Colon (tissue), 2 donors: ENCODE data around the gene PAX3.

ENCODE experiments used
- FAIRE-seq: peaks from 2 replicates; lab custom pipeline; 2012; peaks lifted over from hg19 to GRCh38; lab: Jason Lieb, UNC
- donor health status: control.
- donor health status: control.

Gene PAX3

DNA sequence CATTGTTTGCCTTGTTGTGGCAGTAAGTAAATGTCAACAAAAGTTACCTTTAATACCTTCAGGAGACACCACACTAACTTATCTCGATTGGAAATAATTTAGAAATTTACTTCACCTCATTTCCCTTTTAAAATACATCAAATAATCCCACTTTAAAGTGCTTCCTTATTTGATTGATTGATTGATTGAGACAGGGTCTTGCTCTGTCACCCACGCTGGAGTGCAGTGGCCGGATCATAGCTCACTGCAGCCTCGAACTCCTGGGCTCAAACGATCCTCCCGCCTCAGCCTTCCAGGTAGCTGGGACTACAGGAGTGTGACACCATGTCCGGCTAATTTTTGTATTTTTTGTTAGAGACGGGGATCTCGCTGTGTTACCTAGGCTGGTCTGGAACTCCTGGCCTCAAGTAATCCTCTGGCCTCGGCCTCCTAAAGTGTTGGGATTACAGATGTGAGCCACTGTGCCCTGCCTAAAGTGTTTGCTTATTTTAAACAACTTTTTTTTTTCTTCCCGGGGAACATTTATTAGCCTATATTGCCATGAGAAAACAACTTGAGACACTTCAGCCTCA, 12.0 kb upstream of the PAX3 start:
- FAIRE-seq = no peak

DNA sequence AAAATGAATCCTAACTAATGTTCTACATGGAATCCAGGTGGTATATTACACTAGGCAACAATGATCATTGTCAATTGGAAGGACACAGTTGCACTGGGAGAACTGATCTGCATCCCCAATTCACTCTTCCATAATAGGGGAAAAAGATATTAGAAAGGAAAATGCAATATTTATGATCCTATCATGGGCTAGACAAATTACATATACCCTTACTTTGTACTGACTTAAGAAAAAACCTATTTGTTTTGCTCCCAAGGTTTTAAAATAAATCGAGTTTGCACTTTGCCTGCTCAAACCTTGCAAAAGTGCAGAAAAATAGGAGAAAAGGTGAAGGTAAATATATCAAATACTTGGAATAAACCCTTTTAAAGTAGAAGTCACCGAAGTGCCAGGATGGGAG, 11.0 kb upstream of the PAX3 start:
- FAIRE-seq = no peak

DNA sequence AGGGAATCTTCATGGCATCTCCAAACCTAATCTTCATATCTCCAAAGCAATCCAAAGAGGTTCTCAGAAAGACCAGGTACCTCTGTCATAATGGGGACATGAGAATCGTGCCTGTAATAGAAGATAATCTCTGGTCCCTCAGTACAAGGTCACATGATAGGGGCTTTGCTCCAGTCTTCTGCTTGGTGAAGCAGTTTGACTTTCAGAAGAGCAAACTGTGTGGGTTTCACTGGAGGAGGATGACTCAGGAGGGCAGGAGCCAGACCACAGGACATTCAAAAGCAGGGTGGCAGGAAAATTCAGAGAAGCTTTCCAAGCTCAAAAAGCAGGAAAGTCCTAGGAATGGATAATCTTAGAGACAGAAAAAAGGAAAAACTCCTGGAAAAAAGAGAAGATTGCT, 10.6 kb upstream of the PAX3 start:
- FAIRE-seq = no peak

GRCh38 chr2:222307978-222308730, 9.4 kb upstream of the PAX3 start:
- no peak for FAIRE-seq

- no peak for FAIRE-seq
Observed at GRCh38 chr2:222307143-222307756, 8.5 kb upstream of the PAX3 start.

DNA sequence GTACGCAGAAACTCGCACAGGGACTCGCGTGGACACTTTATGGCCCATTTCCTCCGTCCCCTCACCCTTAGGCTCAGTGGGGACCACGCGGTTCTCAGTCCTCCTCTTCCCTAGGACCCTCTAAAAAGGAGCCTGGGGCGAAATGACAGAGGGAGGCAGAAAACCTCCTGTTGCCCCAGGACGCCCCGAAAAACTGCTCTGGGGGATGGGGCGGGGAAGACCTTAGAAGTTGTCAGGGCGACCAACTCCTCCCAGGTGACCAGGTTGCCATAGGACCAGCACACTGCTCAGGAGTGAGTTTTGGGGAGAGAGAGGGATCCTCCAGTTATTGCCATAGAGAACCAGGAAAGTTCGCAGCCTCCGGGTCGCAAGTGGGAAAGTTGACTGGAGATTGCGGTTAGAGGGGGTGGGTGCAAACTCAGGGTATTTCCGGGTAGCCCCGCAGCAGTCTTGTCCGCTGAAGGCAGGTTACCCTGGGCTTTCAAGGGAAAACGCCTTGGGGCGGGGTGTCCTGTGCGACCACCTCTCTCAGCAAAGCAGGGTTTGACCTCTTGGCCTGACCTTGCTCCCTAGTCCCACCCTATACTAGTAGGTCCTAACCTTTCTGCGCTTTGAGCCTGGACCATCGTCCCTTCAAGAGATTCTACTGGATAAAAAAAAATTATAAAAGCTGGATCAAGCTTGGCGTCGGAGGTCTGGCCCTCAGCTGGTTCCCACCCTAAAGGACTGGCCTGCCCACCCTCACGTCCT, 7.8 kb upstream of the PAX3 start:
- FAIRE-seq = no peak

- FAIRE-seq = no peak
Observed at GRCh38 chr2:222305516-222306392, 7.0 kb upstream of the PAX3 start.

DNA sequence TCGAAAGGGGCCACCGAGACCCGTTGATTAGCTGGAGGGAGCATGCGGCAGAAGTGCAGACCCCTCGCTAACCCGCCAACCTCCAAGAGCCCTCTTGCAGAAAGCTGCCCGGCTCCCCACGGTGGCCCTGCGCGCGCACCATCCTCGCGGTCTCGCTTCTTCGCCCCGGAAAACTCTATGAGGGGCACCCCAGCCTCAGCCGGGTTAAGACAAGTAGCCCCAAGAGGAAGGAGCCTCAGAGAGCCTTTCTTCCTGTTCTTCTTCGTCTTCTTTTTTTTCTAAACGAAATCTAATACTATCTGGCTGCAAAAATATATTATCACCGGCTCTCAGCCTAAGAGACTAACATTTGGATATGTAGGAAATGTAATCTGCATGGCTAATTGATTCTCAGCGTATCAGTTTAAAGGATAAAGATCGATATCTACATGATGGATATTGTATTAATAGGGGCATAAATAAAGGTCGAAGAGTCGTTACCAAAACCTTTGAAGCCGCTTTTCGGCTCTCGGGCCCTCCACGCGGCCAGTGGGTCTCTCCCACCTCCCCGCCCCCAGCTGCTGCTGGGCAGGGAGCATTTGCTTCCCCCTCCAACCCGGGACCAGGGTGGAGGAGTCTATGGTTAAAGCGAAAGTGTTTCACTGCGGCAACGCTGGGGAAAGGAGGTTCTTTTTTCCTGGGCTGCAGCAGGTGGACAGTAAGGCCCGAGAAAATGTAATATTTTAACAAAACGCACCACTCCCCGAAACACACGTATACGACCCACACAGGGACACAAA, 6.1 kb upstream of the PAX3 start:
- FAIRE-seq = no peak

DNA sequence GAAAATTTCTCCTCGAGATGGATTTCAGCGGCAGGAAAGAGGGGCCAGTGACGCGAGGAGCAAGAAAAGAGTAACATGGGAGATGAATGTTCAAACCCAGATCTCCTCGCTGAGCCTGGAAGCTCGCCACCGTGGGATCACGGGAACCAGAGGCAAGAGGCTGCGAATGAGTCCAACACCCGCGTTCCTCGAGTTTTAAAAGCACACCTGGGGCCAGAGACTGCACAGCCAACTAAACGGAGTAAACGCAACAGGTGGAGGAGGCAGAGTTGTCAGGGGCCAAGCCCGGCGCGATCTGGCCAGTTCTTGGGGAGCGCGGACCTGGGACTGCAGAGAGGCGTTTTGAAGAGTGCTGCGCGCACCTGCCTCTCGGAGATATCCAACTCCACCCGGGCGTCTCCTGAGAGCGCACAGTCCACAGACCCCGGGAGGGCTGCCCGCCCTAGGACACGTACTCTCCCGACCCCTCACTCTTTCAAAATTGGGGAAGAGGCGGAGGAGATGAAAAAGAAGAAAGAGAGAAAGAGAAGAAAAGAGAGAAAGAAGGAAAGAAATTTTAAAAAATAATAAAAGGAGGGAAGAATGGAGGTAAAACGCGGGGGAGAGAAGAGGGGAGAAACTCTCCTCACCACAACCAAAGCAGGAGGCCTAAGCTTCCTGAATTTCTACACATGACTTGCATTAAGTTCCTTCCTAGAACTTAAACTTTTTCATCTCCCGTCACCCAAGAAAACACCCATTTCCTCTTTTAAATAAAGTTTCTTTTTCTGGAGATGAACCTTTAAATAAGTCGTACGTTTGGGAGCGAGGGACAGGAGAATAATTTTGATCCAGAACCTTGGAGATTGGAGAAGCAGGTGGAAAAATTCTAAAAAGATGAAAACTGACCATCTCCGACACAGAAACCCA, 5.3 kb upstream of the PAX3 start:
- no peak for FAIRE-seq

- FAIRE-seq = no peak
Observed at GRCh38 chr2:222303045-222303827, 4.4 kb upstream of the PAX3 start.

- FAIRE-seq = no peak
Observed at GRCh38 chr2:222302178-222303018, 3.6 kb upstream of the PAX3 start.

- FAIRE-seq = no peak
Observed at GRCh38 chr2:222301796-222302118, 3.0 kb upstream of the PAX3 start.

GRCh38 chr2:222301053-222301795, 2.4 kb upstream of the PAX3 start:
- no peak for FAIRE-seq

DNA sequence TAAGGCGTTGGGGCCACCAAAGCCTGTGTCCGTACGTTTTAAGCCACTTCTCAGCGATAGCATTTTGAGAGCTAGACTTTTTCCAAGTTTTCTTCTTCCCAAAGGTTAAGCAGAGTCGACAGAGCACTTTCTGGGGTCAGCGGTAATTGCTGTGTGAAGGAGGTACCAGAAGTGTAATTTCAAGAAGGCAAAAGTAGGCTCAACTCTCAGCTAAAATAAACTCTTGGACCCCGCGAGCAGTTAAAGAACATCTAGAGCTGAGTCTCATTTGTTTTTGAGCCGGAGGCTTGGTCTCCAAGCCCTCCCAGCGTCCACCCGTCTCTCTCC, 1.9 kb upstream of the PAX3 start:
- FAIRE-seq = no peak

GRCh38 chr2:222299906-222300725, 1.3 kb upstream of the PAX3 start:
- no peak for FAIRE-seq

DNA sequence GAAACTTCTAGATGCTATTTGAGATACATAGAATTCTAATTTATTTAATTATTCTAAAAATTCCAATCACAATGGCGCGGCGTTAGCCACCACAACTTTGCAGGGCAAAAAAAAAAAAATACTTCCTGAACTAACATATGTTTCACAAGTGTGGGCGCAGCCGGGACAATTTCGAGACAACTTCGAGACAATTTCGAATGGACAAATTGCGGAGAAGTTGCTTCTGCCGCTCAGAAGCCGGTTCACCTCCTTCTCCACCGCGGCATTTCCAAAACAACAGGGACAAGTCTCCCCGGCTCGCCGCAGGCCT, 842 bp downstream of the PAX3 start:
- no peak for FAIRE-seq

DNA sequence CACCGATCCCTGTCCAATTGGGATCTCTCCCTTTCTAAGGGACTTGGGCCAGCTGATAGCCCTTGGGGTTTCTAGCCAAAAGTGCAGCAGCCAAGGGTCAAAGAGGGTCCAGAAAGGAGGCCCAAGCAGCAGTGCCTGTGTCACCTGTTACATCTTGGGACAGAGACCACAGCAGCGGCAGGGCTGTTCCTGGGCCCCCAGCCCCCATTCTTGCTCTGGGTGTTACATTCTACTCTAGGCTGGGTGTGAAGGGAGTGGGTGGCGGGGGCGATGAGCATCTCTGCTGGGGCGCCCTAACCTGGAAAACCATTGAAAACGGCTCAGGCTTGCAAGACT, 1.2 kb downstream of the PAX3 start:
- no peak for FAIRE-seq
